HPDE6-E6E7 (cell line): ENCODE results near the gene SPTLC1.
"Not testable (repeated sequence)": the region's sequence is repeated elsewhere in the genome, so short reads cannot be mapped to it uniquely, and the experiment has no call there.

ENCODE experiments used
- DNase-seq: peaks from one replicate; pipeline ENCODE4 v3.0.0; 2011; ENCODE audit warnings: missing footprints; ENCODE audit errors: extremely low spot score

Gene SPTLC1

DNA sequence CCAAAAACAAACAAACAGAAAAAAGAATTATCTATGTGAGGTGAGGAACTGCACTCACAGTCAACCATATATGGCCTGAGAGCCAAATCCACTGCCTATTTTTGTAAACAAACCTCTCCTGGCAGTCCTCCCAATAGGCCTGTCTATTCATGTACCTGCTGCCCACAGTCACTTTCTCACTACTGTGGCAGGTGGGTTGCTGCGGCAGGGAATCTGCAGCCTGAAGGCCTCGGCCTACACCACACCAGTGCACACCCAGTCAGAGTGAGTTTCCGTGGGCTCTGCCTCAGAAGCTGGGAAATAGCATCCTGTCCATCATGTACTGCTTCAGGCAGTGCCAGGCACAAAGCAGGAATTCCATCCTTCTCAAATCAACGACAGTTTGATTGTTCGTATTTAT, 82.3 kb downstream of the SPTLC1 start:
- DNase-seq = no peak

DNA sequence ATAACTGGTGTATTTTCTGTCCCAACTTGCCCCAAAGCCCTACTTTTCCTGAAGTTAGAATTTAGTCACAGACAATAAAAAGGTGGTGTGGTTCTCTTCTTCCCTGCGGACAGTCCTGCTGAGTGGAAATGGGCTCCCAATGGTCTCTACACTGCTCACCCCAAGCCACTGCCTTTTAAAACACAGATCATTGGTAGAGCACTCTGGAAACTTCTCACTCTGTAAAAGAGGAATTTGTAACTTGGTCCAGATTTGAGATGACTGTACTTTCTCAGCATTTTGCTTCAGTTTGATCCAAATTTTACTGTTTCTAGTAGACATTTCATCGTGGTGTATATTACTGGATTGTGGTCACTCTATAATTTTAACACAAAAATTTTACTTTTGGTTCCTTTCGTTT, 84.8 kb downstream of the SPTLC1 start:
- DNase-seq = no peak

DNA sequence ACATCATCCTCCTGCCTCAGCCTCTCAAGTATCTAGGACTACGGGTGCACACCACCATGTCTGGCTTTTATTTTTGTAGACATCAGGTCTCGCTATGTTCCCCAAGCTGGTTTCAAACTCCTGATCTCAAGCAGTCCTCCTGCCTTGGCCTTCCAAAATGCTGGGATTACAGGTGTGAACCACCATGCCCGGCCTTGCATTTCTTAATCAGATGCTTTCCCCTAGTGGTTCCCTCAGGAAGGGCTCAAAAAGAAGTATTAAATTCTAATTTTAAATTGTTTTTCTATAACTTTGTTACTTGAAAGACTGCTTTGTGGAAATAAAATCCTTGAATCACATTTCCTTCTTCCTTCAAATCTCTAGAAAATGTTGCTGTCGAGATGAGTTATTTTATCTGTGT, 85.7 kb downstream of the SPTLC1 start:
- DNase-seq = no peak

DNA sequence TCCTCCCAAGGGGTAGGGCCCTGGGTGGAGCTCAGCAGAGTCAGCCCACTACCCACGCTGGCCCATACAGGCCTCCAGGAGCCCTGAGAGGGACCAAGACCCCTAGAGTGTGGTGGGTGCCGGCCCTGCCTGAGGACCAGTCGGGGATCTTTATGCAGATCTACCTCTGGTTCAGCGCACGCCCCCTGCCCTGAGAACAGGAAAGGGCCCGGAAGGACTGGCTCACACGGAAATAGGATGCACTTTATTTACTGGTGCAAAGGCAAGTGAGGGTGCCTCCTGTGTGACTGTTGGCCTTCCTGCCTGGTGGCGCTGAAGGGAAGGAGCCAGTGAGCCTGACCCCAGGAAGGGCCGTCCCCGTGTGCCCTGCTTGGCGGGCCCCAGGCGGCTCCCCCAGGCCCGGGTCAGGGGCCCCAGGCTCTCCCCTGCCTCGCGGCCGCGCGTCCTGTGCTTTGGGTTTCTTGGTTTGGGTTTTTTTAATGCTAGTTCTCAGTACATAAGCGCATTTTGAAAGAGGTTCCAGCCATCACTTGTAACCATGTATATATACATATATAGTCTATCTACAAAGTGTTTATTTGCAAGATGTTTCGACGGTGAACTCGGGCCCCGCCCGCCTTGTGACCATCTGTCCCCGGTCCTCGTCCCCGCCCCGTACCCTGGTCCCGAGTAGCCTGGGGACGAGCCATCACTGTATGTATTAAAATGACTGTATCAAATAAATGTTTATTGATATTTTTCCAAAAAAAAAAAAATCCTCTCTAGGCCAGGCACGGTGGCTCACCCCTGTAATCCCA, 88.8 kb downstream of the SPTLC1 start:
- no peak for DNase-seq

DNA sequence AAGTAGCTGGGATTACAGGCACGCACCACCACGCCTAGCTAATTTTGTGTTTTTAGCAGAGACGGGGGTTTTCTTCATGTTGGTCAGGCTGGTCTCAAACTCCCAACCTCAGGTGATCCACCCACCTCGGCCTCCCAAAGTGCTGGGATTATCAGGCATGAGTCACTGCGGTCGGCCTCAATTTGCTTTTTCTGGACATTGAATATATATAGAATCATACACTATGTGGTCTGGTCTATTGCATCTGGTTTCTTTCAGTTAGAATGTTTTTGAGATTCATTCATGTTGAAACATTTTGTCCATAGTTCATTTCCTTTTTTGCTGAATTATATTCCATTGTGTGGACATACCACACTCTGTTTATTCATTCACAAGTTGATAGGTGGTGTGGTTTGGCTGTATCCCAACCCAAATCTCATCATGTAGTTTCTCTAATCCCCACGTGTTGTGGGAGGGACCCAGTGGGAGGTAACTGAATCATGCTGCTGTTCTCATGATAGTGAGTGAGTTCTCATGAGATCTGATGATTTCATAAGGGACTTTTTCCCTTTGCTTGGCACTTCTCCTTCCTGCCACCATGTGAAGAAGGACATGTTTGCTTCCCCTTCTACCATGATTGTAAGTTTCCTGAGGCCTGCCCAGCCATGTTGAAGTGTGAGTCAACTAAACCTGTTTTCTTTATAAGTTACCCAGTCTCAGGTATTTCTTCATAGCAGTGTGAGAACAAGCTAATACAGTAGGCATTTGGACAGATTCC, 93.2 kb downstream of the SPTLC1 start:
- DNase-seq = not testable (repeated sequence)

DNA sequence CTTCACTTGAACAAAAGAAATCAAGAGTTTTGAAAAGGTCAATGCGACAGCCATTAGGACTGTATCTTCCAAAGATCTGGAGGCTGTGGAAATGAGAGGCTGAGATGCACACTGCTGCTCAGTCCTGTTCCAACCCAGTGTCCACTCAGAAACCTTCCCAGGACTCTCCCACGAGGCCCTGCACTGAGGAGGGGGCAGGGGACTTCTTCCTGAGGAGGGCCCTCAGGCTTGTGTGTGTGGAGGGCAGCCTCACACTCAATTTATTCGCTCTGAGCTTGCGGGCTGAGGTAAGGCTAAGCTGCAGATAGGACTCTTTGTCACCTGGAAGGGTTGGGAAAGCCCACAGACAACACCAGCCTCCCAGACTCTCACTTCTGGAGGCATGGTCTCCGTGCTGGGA, 95.6 kb downstream of the SPTLC1 start:
- no peak for DNase-seq

DNA sequence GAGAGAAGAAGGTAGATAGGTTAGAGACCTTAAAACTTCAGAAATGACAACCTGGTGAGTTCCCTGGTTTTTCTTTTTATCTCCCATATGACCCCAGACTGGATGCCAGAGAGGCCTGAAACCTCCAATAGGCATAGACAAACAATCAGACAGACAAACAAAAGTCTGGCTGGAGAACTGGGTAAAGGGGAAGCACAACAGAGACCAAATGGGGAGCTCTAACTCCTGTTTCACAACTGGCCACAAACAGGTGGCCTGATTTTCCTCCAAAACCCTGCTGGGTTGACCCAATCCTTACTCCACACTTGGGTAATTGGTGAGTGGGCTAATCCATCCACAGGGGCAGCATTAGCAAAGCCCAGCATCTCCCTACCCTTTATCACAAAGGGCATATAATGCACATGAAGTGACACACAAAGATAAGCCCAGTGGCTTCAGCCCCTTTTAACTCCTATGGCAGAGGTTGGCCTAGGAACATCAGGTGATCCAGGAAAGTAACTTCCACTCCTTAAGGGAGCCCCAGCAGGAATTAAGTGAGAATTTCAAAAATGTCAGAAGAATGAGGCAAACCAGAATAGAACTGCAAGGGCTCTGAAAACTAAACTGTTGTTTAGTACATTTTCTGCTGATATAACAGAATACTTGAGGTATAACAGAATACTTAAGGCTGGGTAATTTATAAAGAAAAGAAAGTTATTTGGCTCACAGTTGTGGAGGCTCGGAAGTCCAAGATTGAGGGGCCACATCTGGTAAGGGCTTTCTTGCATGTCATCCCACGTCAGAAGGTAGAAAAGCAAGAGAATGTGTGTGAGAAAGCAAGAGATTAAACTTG, 104.3 kb downstream of the SPTLC1 start:
- DNase-seq = no peak

DNA sequence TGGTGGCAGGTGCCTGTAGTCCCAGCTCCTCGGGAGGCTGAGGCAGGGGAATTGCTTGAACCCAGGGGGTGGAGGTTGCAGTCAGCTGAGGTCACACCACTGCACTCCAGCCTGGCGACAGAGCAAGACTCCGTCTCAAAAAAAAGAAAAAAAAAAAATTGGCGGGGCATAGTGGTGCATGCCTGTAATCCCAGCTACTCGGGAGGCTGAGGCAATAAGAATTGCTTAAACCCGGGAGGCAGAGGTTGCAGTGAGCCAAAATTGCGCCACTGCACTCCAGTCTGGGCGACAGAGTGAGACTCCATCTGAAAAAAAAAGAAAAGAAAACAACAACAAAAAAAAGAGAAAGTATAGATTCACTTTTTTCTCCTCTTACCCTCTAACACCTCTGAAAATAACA, 105.0 kb downstream of the SPTLC1 start:
- not testable (repeated sequence) for DNase-seq

DNA sequence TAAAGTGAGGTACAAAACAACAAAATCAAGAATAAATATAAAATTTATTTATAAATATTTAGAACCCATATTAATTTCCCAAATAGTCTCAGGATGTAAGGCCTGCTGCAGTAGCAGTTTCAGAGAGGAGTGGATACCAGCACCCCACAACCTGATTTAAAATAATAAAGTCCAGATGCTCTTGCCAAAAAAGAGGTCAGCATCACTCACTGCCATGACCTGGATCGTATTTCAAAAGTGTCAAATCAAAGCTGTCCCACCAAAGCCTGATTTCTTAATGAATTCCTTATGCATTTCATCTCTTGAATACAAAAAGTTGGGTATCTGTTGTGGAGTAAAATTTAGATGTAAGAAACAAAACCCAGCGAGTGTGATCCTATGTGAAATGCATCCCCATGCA, 107.2 kb downstream of the SPTLC1 start:
- no peak for DNase-seq

DNA sequence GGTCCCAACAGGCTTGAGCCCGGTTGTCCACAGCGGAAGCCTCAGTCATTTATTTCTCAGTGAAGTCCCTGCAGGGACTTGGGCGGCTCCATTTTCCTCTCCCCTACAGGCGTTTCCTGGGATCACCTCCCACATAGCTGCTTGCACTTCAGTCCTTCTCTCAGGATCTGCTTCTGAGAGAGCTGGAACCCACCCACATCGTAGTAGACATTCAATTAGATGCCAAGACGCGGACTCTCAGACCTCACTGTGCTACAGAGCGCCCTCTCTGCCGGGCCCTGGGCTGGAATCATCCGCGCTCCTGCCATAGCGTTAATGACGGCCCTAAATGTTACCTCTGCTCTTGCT, 111.2 kb downstream of the SPTLC1 start:
- DNase-seq = no peak

DNA sequence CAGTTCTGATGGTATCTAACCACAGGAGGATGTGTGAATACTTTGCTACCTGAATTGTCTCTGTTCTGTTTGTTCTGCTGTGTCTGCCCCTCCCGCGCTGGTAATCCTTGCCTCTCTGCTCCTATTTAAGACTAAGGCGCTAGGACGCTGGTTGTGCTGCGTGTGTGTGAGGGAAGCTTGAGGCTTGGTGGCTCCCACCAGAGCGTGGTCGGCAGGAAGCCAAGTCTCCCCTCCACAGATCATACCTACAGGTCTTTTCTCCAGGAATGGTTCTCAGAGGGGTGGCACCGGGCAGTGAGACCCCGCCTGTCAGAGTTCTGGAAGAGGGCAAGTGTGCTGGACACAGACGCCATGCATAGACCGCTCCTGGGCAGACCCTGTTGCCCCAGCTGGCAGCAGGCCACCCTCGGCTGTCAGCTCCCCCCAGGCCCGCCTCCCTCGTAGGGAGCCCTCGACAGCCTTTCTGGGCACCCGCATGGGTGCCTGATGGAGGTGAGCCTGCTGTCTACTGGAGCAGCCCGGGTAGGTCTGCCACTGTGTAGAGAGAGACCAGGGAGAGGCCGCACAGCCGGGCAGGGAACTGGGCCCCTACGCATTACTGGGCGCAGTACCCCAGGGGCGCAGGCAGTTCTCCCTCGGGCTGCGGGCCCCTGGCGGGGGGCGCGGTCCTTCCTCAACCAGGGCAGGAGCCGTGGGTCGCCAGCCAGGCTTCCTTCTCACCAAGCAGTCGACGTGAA, 111.7 kb downstream of the SPTLC1 start:
- DNase-seq = no peak

DNA sequence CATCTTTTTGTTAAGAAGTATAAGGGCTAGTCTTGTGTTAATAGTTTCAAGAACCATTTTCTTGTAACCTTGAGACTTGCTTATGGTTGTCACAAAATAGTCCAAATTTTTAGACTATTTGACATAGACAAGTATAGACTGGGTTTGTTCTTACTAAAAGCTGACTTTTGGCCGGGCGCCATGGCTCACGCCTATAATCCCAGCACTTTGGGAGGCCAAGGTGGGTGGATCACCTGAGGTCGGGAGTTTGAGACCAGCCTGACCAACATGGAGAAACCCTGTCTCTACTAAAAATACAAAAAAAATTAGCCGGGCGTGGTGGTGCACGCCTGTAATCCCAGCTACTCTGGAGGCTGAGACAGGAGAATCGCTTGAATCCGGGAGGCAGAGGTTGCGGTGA, 113.3 kb downstream of the SPTLC1 start:
- not testable (repeated sequence) for DNase-seq

DNA sequence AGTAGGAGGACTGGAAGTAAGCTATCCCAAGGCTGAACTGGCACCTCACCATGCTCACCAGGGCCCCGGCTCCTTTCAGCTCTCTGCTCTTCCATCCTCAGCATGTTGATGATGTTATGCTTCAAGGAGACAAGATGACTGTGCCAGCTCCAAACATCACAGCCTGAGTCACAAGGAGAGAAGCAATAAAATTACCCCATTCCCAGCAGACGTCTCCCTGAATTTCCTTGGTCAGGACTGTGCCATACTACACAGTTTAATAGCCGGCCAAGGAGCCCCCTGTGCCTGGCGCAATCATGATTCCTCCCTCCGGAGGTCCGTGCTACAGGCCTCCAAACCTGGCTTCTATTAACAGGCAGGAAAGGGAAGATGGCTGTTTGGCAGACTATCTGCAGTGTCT, 114.0 kb downstream of the SPTLC1 start:
- no peak for DNase-seq

DNA sequence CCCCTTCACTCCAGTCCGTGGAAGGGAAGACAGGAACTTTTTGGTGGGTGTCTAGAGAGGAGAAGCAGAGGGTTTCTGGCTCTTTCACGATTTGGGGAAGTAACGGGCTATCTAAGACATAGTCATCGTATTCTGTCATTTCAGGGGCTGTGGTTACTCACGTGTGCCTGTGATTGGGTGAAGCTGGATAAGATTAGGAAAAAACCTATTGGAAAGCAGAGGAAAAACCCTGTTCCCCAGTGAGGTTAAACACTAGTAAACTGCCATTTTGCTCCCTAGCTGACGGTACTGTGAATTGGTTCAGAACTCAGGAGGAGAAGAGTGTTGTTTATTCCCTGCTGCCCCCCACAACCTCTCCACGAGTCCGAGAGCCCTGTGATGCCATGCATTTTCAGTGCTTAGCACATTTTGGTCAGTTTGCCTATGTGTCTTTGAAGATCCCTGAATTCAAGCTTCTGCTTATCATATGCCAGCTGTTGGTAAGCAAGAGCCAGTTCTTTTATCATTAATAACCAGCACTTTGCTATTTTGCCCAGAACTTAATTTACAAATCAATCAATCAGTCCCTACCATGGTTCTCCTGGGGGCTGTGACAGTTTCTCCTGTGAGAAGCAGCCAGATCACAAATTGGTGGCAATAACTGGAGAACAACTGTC, 120.1 kb downstream of the SPTLC1 start:
- DNase-seq = no peak

DNA sequence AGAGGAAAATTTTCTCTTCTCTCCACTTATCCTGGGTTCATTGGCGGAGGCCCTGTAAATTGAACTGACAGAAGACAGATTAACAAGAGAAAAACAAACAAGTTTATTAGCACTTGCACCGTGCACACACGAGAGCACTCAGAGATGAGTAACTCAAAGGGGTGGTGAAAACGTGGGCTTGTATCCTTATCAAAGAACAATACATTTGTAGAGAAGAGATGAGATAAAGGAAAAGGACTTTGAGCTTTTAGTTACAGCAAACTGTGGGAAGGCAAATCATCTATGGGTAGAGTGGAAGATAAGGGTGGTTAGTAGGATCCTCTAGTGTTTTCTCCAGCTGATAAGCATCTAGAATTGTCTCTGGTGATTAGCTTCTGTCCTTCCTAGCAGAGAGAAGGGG, 120.8 kb downstream of the SPTLC1 start:
- DNase-seq = no peak

DNA sequence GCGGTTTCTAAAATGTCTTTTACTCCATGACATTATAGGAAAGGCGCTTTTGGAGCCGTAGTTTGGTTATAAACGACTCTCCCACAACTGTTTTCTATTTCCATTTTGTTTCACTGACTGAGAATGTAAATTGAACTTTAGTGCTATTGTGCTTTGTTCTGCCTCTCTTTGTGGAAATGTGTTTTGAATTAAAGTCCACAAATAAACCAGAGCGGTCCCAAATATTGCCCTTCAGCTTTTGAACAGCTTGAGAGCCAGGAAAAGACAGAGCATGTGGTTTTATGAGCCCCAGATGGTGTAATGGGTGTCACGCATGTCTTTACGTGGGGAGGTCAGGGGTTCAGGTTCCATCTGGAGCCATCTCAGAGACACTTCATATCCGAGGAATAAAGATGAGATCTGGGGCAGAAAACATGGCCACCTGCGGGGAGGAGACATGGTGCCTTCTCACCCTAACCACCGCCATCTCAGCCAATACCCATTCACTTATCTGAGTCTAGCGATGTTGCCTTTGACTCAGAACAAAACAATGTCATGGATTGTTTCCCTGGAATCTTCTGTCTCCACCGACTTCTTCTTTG, 122.7 kb downstream of the SPTLC1 start:
- no peak for DNase-seq

DNA sequence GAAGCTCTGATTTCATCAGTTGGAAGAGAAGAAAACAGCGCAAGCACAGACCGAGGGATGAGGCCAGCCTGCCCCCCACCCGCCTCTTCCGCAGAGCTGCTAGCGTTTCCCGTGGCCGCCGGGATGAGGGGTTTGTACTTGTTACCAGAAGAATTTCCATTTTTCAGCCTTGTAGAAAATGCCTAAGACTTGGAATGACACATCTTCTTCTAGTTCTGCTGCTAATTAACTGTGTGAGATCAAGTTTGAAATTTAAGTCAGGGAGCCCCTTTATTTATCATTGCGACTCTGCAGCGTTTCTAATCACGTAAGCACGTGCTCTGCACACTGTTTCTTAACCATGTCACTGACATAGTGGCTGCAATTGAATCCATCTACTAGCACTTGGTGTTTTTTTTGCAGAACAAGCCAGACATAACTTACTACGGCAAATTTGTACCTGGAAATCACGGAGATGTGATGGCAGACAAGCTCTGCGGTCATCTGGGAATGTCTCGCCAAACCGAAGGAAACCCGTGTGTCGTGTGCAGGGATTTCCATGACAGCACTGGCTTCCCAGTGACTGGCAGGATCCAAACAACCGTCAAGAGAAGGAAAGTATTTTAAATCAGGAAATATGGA, 123.4 kb downstream of the SPTLC1 start:
- DNase-seq = no peak

DNA sequence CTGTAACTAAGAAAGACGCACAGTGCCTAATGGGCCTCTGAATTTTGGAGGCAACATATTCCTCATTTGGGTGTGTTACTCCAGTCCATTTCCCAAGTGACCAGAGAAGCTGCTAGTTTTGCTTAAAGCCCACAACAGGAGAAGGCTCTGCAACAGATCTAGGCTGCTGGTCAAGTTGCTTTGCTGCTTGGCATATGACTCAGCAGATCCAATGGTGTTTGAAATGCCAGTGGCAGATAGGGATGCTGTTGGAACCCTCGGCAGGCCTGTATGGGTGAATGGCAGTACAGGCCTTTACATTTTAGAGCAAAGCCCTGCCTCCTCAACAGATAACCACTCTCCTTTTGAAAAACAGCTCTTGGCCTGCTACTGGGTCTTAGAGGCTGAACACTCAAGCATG, 129.0 kb downstream of the SPTLC1 start:
- no peak for DNase-seq

DNA sequence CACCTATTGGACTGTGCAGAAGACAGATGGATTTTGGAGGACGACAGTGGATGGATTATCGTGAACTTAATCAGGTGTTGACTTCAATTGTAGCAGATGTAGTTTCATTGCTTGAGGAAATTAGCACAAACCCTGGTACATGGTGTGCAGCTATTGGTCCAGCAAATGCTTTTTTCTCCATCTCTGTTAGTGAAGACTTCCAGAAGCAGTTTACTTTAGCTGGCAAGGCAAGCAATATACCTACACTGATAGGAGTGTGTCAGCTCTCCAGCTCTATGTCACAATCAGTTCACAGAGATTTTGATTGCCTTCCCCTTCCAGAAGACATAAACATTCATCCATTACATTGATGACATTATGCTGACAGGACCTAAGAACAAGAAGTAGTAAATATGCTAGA, 129.5 kb downstream of the SPTLC1 start:
- DNase-seq = no peak
